ENCODE data around the gene TRAFD1.

- TF ChIP-seq CTCF (IDR thresholded peaks at IDR 0.05; ENCODE audit: insufficient read depth, low read length, poor library complexity, severe bottlenecking) (no peak), EZH2phosphoT487 (conservative IDR thresholded peaks at IDR 0.05; ENCODE audit: low read length) (no peak)
These were observed 42.6 kb downstream of the TRAFD1 start for GRCh38 chr12:112167718-112168525.

All from SU-DHL-6 (cell line).